ENCODE data around the gene ACHE. TPM values are rescaled to one million over a fixed set of nuclear protein-coding genes. Genes with fewer than 3 reads are reported as not detected.

ACHE gene
- total and polyA plus RNA-seq, 7 experiments from 2014 or later = 0.11 to 0.32 (median 0.22) TPM; not detected in 4

DNA sequence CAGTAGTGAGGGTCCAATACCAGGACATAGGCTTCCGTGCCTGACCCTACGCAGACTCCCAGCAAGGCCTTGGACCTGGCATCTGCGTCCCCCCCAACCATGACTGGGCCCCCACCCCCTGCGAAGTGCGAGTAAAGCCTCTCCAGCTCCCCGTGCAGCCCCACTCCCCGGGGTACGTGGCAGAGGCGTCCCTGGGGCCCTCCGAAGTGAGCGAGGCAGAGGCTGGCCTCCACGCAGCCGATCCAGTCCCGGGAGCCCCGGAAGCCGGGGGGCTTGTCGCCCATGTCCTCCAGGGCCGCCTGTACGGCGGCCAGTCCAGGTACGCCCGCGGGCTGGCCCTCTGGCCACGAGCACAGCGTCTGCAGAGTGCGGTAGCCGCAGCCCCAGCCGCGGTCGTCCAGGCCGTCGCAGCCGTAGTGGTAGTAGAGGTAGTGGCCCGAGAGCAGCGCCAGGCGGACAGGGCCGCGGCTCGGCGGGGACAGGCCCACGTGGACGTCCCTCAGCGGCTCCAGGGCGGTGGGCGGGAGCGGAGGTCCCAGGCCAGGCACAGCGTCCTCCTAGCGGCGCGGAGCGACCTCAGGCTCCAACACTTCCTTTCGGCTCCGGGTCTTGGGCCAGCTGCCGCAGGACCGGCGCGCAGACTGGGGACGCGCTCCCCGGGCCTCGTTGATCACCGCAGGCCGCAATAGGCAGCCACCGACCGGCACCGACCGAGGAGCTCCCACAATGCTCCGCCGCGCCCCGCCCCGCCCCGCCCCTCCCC is 6.5 kb downstream of the ACHE start, which contains the start of gene UFSP1:
UFSP1 (minus strand) TSS at position 728 of the 763 bp plus-strand sequence; CDS start at position 284, 444 bp downstream.
- H3K27ac Mint-ChIP-seq = peak within 1 kb of the TSS; percentile 90 to 98 (median 95)
- no peak for ATAC-seq
- H3K4me3 ChIP-seq (ENCODE audit: low read length) = peak within 1 kb of the TSS; percentile 80
- peaks cover 32 to 48% (median 41%) of the 10 kb centered on the region in 7 donors for H3K4me1 Mint-ChIP-seq
- ChIA-PET CTCF (interaction anchor here (0.7 to 1.2 kb wide), 6 partner anchors 11 to 401 kb away, joined by 3 to 8 read pairs (median 3); partner anchors contain the start of gene TRIM56), POLR2A (interaction anchor here (0.5 to 7.3 kb wide), 14 partner anchors 8 to 1985 kb away, joined by 3 to 161 read pairs (median 4); partner anchors contain the start of genes MEPCE, POP7, PPP1R35 and SLC12A9)
- H3K27me3 ChIP-seq (ENCODE audit: control insufficient read depth in 2 of 2, insufficient read depth in 2 of 2, low read length in 2 of 2) = no peaks in the 10 kb centered on the region
- peaks cover 16 to 36% (median 20%) of the 10 kb centered on the region in 5 donors for H3K27me3 Mint-ChIP-seq
- intact Hi-C loops (cut with micrococcal nuclease) = loop anchor here (1.0 to 5.0 kb wide), 10 partner anchors 14 to 460 kb away; partner anchors contain the start of genes SLC12A9 (in 2 of the 2), SRRT (in 2 of the 2), FIS1 (in 1 of the 2) and MEPCE (in 1 of the 2)
- H3K4me3 Mint-ChIP-seq = peak within 1 kb of the TSS; percentile 83 to 90 (median 88)
- peaks cover 8 to 33% (median 22%) of the 10 kb centered on the region in 3 experiments for H3K36me3 ChIP-seq (ENCODE audit: control insufficient read depth in 2 of 3, insufficient read depth in 3 of 3, low read length in 3 of 3)
- H3K9me3 Mint-ChIP-seq = peaks cover 0 to 4% (median 0%) of the 10 kb centered on the region in 11 donors
- peaks cover 22 to 40% (median 34%) of the 10 kb centered on the region in 5 donors for H3K36me3 Mint-ChIP-seq
- no peak for DNase-seq
- H3K4me1 ChIP-seq (ENCODE audit: control insufficient read depth in 2 of 2, insufficient read depth in 2 of 2, low read length in 2 of 2) = peaks cover 31 to 47% of the 10 kb centered on the region in 2 donors
- H3K9me3 ChIP-seq (ENCODE audit: control insufficient read depth in 2 of 3, low read length in 3 of 3) = no peaks in the 10 kb centered on the region
- H3K27ac ChIP-seq (ENCODE audit: low read depth, low read length) = peak within 1 kb of the TSS; percentile 88

- Histone ChIP-seq H3K27me3 (ENCODE audit: control insufficient read depth in 2 of 2, insufficient read depth in 2 of 2, low read length in 2 of 2) (no peaks in the 10 kb centered on the region), H3K36me3 (ENCODE audit: control insufficient read depth in 2 of 3, insufficient read depth in 3 of 3, low read length in 3 of 3) (peaks cover 10 to 40% (median 22%) of the 10 kb centered on the region in 3 experiments), H3K4me1 (ENCODE audit: control insufficient read depth in 2 of 2, insufficient read depth in 2 of 2, low read length in 2 of 2) (peaks cover 31 to 48% of the 10 kb centered on the region in 2 donors), H3K27ac (ENCODE audit: low read depth, low read length) (peak overlapping the region; percentile 88), H3K9me3 (ENCODE audit: control insufficient read depth in 2 of 3, low read length in 3 of 3) (no peaks in the 10 kb centered on the region), H3K4me3 (ENCODE audit: low read length) (peak overlapping the region; percentile 73)
- Mint-ChIP-seq H3K4me3 (peak overlapping the region; percentile 83 to 90 (median 88)), H3K36me3 (peaks cover 22 to 48% (median 34%) of the 10 kb centered on the region in 5 donors), H3K27me3 (peaks cover 16 to 29% (median 17%) of the 10 kb centered on the region in 5 donors), H3K27ac (peak overlapping the region; percentile 90 to 98 (median 95)), H3K4me1 (peaks cover 32 to 48% (median 41%) of the 10 kb centered on the region in 7 donors), H3K9me3 (peaks cover 0 to 4% (median 0%) of the 10 kb centered on the region in 11 donors)
- POLR2A ChIA-PET = interaction anchor here (0.7 to 7.3 kb wide), 8 partner anchors 12 to 460 kb away, joined by 3 to 161 read pairs (median 4); partner anchors contain the start of genes FBXO24, LRCH4, SLC12A9 and SRRT
- ATAC-seq (no peak), DNase-seq (no peak)
- intact Hi-C loops (cut with micrococcal nuclease) = loop anchor here (2.0 to 5.0 kb wide), 6 partner anchors 36 to 460 kb away; partner anchors contain the start of genes FIS1 (in 1 of the 2), MEPCE (in 1 of the 2), MOSPD3 (in 1 of the 2) and SLC12A9 (in 1 of the 2)
- CTCF ChIA-PET = interaction anchor here (1.7 kb wide), 1 partner anchor 13 kb away, joined by 6 read pairs; the partner anchor contains the start of gene SRRT
These were observed 7.2 kb downstream of the ACHE start for GRCh38 chr7:100888291-100888987.

- H3K4me3 ChIP-seq (ENCODE audit: low read length) = peak overlapping the region; percentile 38
- ChIA-PET POLR2A (interaction anchor here (0.9 to 7.3 kb wide), 9 partner anchors 11 to 969 kb away, joined by 3 to 161 read pairs (median 4); partner anchors contain the start of genes FBXO24, LRCH4, SLC12A9 and SRRT), CTCF (interaction anchor here (0.5 to 1.7 kb wide), 2 partner anchors 13 to 396 kb away, joined by 3 to 6 read pairs; partner anchors contain the start of gene SRRT)
- Mint-ChIP-seq H3K4me1 (peaks cover 32 to 52% (median 46%) of the 10 kb centered on the region in 7 donors), H3K27me3 (peaks cover 12 to 24% (median 14%) of the 10 kb centered on the region in 5 donors), H3K27ac (peak overlapping the region; percentile 90 to 98 (median 95)), H3K36me3 (peaks cover 22 to 55% (median 41%) of the 10 kb centered on the region in 5 donors), H3K4me3 (peak overlapping the region; percentile 83 to 90 (median 88)), H3K9me3 (peaks cover 0 to 4% (median 0%) of the 10 kb centered on the region in 11 donors)
- H3K9me3 ChIP-seq (ENCODE audit: control insufficient read depth in 2 of 3, low read length in 3 of 3) = no peaks in the 10 kb centered on the region
- intact Hi-C loops (cut with micrococcal nuclease) = loop anchor here (2.0 to 5.0 kb wide), 6 partner anchors 35 to 459 kb away; partner anchors contain the start of genes FIS1 (in 1 of the 2), MEPCE (in 1 of the 2), MOSPD3 (in 1 of the 2) and SLC12A9 (in 1 of the 2)
- no peaks in the 10 kb centered on the region for H3K27me3 ChIP-seq (ENCODE audit: control insufficient read depth in 2 of 2, insufficient read depth in 2 of 2, low read length in 2 of 2)
- H3K4me1 ChIP-seq (ENCODE audit: control insufficient read depth in 2 of 2, insufficient read depth in 2 of 2, low read length in 2 of 2) = peaks cover 31 to 48% of the 10 kb centered on the region in 2 donors
- peaks cover 16 to 48% (median 22%) of the 10 kb centered on the region in 3 experiments for H3K36me3 ChIP-seq (ENCODE audit: control insufficient read depth in 2 of 3, insufficient read depth in 3 of 3, low read length in 3 of 3)
- ATAC-seq (peak; percentile 48), DNase-seq (peak in 8 of 9 donors; percentile 48 to 70 (median 61))
- peak overlapping the region; percentile 88 for H3K27ac ChIP-seq (ENCODE audit: low read depth, low read length)
These were observed 8.0 kb downstream of the ACHE start for GRCh38 chr7:100887516-100888290.

GRCh38 chr7:100886936-100887515 is 8.7 kb downstream of the ACHE start:
- H3K36me3 ChIP-seq (ENCODE audit: control insufficient read depth in 2 of 3, insufficient read depth in 3 of 3, low read length in 3 of 3) = peaks cover 21 to 54% (median 22%) of the 10 kb centered on the region in 3 experiments
- Mint-ChIP-seq H3K36me3 (peaks cover 22 to 58% (median 41%) of the 10 kb centered on the region in 5 donors), H3K27ac (peak overlapping the region; percentile 90 to 98 (median 95)), H3K27me3 (peaks cover 7 to 18% (median 8%) of the 10 kb centered on the region in 5 donors), H3K4me3 (peak overlapping the region; percentile 83 to 90 (median 88)), H3K9me3 (peaks cover 0 to 3% (median 0%) of the 10 kb centered on the region in 11 donors), H3K4me1 (peaks cover 32 to 52% (median 46%) of the 10 kb centered on the region in 7 donors)
- no peak for ATAC-seq
- H3K9me3 ChIP-seq (ENCODE audit: control insufficient read depth in 2 of 3, low read length in 3 of 3) = no peaks in the 10 kb centered on the region
- intact Hi-C loops (cut with micrococcal nuclease) = loop anchor here (5.0 kb wide), 3 partner anchors 130 to 280 kb away; partner anchors contain the start of genes MOSPD3 (in 1 of the 2) and VGF (in 1 of the 2)
- ChIA-PET POLR2A (interaction anchor here (1.0 to 7.3 kb wide), 6 partner anchors 10 to 968 kb away, joined by 3 to 161 read pairs (median 4); partner anchors contain the start of genes SLC12A9, SRRT, TRIM4 and ZCWPW1), CTCF (interaction anchor here (0.5 to 1.7 kb wide), 2 partner anchors 12 to 397 kb away, joined by 3 to 6 read pairs; partner anchors contain the start of gene SRRT)
- peak in 1 of 9 donors; percentile 26 for DNase-seq
- H3K4me3 ChIP-seq (ENCODE audit: low read length) = peak overlapping the region; percentile 38
- H3K27ac ChIP-seq (ENCODE audit: low read depth, low read length) = peak overlapping the region; percentile 88
- H3K27me3 ChIP-seq (ENCODE audit: control insufficient read depth in 2 of 2, insufficient read depth in 2 of 2, low read length in 2 of 2) = no peaks in the 10 kb centered on the region
- peaks cover 31 to 48% of the 10 kb centered on the region in 2 donors for H3K4me1 ChIP-seq (ENCODE audit: control insufficient read depth in 2 of 2, insufficient read depth in 2 of 2, low read length in 2 of 2)
